MM.1S (cell line): ENCODE measurements around the gene JPH3.
"Not testable (repeated sequence)": the region's sequence is repeated elsewhere in the genome, so short reads cannot be mapped to it uniquely, and the experiment has no call there.

Experiments
- DNase-seq: peaks from one replicate; pipeline ENCODE4 v3.0.0-alpha.2; 2015
- H2AFZ ChIP-seq: fragments of 300-600 bp; sonication (generic); 2 replicates; pipeline ENCODE4 v1.6.0; 2016; ENCODE audit warnings: antibody characterized with exemption, low read length
- H3F3A ChIP-seq: fragments of 300-600 bp; sonication (generic); 2 replicates; pipeline ENCODE4 v1.6.1; 2016; ENCODE audit warnings: mild to moderate bottlenecking, antibody characterized with exemption, low read length, moderate library complexity, mixed read lengths; ENCODE audit not compliant: insufficient read depth
- H3K27ac ChIP-seq: fragments of 300-600 bp; sonication (generic); 2 replicates; pipeline ENCODE4 v1.5.1; 2016; ENCODE audit warnings: mild to moderate bottlenecking, low read length
- H3K27me3 ChIP-seq: fragments of 300-600 bp; sonication (generic); replicated peaks from 2 replicates; pipeline ENCODE4 v1.6.0; 2016; ENCODE audit warnings: low read length; ENCODE audit not compliant: insufficient read depth
- H3K36me3 ChIP-seq: fragments of 300-600 bp; sonication (generic); replicated peaks from 2 replicates; pipeline ENCODE4 v1.6.1; 2016; ENCODE audit warnings: mild to moderate bottlenecking, low read length, mixed read lengths; ENCODE audit not compliant: insufficient read depth
- H3K4me1 ChIP-seq: fragments of 300-600 bp; sonication (generic); 2 replicates; pipeline ENCODE4 v1.6.1; 2016; ENCODE audit warnings: low read length, mixed read lengths
- H3K4me2 ChIP-seq: fragments of 300-600 bp; sonication (generic); 2 replicates; pipeline ENCODE4 v1.6.0; 2016; ENCODE audit warnings: low read depth, low read length
- H3K4me3 ChIP-seq: fragments of 300-600 bp; sonication (generic); 2 replicates; pipeline ENCODE4 v1.5.1; 2016; ENCODE audit warnings: low read length, mixed read lengths
- H3K79me2 ChIP-seq: fragments of 300-600 bp; sonication (generic); 2 replicates; pipeline ENCODE4 v1.6.1; 2016; ENCODE audit warnings: mixed run types, low read length, mixed read lengths
- H3K9ac ChIP-seq: fragments of 300-600 bp; sonication (generic); 2 replicates; pipeline ENCODE4 v1.6.1; 2016; ENCODE audit warnings: low read length, mixed read lengths
- H3K9me2 ChIP-seq: fragments of 300-600 bp; sonication (generic); replicated peaks from 2 replicates; pipeline ENCODE4 v1.6.1; 2016; ENCODE audit warnings: mild to moderate bottlenecking, low read length, mixed read lengths; ENCODE audit not compliant: insufficient read depth
- H3K9me3 ChIP-seq: fragments of 300-600 bp; sonication (generic); replicated peaks from 2 replicates; pipeline ENCODE4 v1.6.1; 2016; ENCODE audit warnings: mild to moderate bottlenecking, low read length, mixed read lengths; ENCODE audit not compliant: insufficient read depth
- H4K20me1 ChIP-seq: fragments of 300-600 bp; sonication (generic); 2 replicates; pipeline ENCODE4 v1.6.1; 2016; ENCODE audit warnings: mild to moderate bottlenecking, low read length, moderate library complexity, mixed read lengths; ENCODE audit not compliant: insufficient read depth
- EZH2 ChIP-seq: fragments of 300-600 bp; sonication (generic); optimal IDR thresholded peaks from 2 replicates; pipeline ENCODE3; 2017; ENCODE audit warnings: low read depth, mild to moderate bottlenecking, antibody characterized with exemption, low read length, mixed read lengths
- EZH2phosphoT487 ChIP-seq: fragments of 300-600 bp; sonication (generic); IDR thresholded peaks from 2 replicates; pipeline ENCODE4 v1.6.1; 2018; ENCODE audit warnings: antibody characterized with exemption, low read length
- TF ChIP-seq, protein P1 (sequence below): fragments of 300-600 bp; sonication (generic); IDR thresholded peaks from 2 replicates; pipeline ENCODE4 v1.5.1; 2016; ENCODE audit warnings: antibody characterized with exemption, low read length, mixed read lengths

JPH3 gene

DNA sequence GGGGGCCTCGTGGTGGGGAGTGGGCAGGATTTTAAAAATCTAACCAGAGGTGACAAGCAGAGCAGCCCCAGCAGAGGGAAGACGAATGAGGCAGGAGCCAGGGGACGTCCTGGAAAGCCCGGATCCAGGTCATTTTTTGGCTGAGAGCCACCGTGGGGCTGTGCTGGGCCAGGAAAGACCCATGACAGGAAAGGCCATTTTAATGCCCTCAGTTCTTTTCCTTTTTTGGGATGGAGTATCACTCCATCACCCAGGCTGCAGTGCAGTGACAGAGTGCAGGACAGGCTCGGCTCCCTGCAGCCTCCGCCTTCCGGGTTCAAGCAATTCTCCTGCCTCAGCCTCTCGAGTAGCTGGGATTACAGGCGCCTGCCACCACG is 30.5 kb upstream of the JPH3 start:
- TF ChIP-seq, protein P1, sequence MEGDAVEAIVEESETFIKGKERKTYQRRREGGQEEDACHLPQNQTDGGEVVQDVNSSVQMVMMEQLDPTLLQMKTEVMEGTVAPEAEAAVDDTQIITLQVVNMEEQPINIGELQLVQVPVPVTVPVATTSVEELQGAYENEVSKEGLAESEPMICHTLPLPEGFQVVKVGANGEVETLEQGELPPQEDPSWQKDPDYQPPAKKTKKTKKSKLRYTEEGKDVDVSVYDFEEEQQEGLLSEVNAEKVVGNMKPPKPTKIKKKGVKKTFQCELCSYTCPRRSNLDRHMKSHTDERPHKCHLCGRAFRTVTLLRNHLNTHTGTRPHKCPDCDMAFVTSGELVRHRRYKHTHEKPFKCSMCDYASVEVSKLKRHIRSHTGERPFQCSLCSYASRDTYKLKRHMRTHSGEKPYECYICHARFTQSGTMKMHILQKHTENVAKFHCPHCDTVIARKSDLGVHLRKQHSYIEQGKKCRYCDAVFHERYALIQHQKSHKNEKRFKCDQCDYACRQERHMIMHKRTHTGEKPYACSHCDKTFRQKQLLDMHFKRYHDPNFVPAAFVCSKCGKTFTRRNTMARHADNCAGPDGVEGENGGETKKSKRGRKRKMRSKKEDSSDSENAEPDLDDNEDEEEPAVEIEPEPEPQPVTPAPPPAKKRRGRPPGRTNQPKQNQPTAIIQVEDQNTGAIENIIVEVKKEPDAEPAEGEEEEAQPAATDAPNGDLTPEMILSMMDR = no peak
- TF ChIP-seq EZH2phosphoT487 (no peak), EZH2 (no peak)
- Histone ChIP-seq H3K4me3 (no peak overlapping the region), H3K36me3 (no peaks in the 10 kb centered on the region), H4K20me1 (no peaks in the 10 kb centered on the region), H3K4me2 (no peak overlapping the region), H3K27me3 (peaks cover 56% of the 10 kb centered on the region), H2AFZ (no peak overlapping the region), H3F3A (no peaks in the 10 kb centered on the region), H3K79me2 (no peaks in the 10 kb centered on the region), H3K27ac (no peak overlapping the region), H3K9me2 (no peaks in the 10 kb centered on the region), H3K9me3 (no peaks in the 10 kb centered on the region), H3K9ac (no peak overlapping the region), H3K4me1 (no peaks in the 10 kb centered on the region)
- no peak for DNase-seq

DNA sequence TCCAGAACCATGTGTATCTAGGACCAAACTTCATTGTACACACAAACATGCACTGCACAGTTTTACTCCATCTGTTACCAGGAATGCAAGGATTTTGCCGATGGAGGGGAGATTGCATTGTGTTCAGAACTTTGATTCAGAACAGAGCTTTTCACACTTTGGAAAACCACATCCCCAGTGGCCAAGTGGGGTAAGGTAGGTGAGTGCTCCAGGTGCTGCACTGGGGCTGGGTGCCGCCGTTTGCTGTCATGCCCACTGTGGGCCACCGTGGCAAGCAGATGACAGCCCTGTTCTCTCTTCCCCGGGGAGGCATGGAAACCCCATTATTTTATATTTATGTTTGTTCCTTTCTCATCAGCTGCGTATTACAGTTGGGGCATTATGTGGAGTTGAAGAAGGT is 29.3 kb upstream of the JPH3 start:
- no peak overlapping the region for H2AFZ ChIP-seq
- no peaks in the 10 kb centered on the region for H3K4me1 ChIP-seq
- no peak overlapping the region for H3K9ac ChIP-seq
- H3K27ac ChIP-seq = no peak overlapping the region
- no peak for DNase-seq
- TF ChIP-seq EZH2phosphoT487 (no peak), EZH2 (no peak)
- TF ChIP-seq, protein P1 = no peak
- no peaks in the 10 kb centered on the region for H3K9me3 ChIP-seq
- H4K20me1 ChIP-seq = no peaks in the 10 kb centered on the region
- no peaks in the 10 kb centered on the region for H3F3A ChIP-seq
- H3K9me2 ChIP-seq = no peaks in the 10 kb centered on the region
- H3K4me2 ChIP-seq = no peak overlapping the region
- no peak overlapping the region for H3K4me3 ChIP-seq
- no peaks in the 10 kb centered on the region for H3K36me3 ChIP-seq
- H3K79me2 ChIP-seq = no peaks in the 10 kb centered on the region
- peaks cover 63% of the 10 kb centered on the region for H3K27me3 ChIP-seq

DNA sequence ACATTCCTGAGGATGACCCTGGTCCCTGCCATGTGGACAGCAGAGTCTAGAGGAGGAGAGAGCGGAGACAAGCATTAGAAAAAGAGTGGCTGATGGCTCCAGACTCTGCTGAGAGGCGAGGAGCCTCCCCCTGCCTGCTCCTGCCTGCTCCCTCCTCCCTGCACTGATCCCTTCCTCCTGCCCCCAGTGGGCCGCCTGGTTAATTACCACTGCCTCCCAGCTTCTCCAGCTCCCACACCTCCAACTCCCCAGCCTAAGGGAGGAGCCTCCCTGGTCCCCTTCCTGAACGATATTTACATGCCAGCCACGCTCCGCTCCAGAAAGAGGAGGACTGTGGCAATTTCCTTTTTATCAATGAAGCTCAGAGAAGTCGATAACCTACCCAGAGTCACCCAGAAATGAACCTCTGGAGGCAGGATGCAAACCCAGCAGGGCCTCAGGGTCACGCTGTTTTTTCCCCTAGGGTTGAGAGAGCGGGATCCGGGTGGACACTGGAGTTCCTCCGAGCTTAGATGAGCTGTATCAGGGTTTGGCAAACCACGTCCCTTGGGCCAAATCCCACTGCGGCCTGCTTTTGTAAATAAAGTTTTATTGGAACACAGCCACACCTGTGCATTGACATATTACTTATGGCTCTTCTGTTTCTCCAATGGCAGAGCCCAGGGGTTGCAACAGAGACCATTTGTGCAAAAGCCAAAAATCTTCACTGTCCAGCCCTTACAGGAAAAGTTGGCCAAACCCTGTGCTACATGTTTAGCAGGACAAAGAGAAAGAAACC is 27.1 kb upstream of the JPH3 start:
- Histone ChIP-seq H2AFZ (no peak overlapping the region), H3K27me3 (peaks cover 66% of the 10 kb centered on the region), H3F3A (no peaks in the 10 kb centered on the region), H3K9ac (no peak overlapping the region), H3K79me2 (no peaks in the 10 kb centered on the region), H3K9me2 (no peaks in the 10 kb centered on the region), H3K4me1 (no peaks in the 10 kb centered on the region), H3K27ac (no peak overlapping the region), H3K9me3 (no peaks in the 10 kb centered on the region), H4K20me1 (no peaks in the 10 kb centered on the region), H3K4me3 (no peak overlapping the region), H3K36me3 (no peaks in the 10 kb centered on the region), H3K4me2 (no peak overlapping the region)
- no peak for TF ChIP-seq EZH2
- no peak for TF ChIP-seq EZH2phosphoT487
- no peak for DNase-seq

DNA sequence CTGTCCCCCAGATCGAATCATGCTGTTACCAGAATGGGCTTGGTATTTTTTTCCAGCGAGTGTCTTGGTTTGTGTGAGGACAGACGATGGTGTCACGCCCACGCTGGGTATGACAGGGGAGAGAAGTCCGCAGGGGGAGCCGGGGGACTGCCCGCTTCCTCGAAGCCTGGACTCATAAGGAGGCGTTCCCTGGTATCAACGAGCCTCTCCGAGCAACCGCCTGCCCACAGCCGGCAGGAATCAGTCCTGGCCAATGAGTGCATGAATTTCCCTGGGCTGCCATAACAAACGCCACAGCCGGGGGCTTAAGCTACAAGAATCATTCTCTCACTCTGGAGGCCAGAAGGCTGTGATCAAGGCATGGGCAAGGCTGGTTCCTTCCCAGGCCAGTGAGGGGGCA is 26.1 kb upstream of the JPH3 start:
- no peak overlapping the region for H3K4me2 ChIP-seq
- H3K9ac ChIP-seq = no peak overlapping the region
- H3K4me1 ChIP-seq = no peaks in the 10 kb centered on the region
- no peaks in the 10 kb centered on the region for H3K9me3 ChIP-seq
- no peak for TF ChIP-seq EZH2phosphoT487
- no peak for TF ChIP-seq EZH2
- TF ChIP-seq, protein P1 = no peak
- no peaks in the 10 kb centered on the region for H3K36me3 ChIP-seq
- H3F3A ChIP-seq = no peaks in the 10 kb centered on the region
- no peak overlapping the region for H2AFZ ChIP-seq
- no peak overlapping the region for H3K27ac ChIP-seq
- no peak for DNase-seq
- H3K27me3 ChIP-seq = peaks cover 61% of the 10 kb centered on the region
- H3K4me3 ChIP-seq = no peak overlapping the region
- no peaks in the 10 kb centered on the region for H3K79me2 ChIP-seq
- H3K9me2 ChIP-seq = no peaks in the 10 kb centered on the region
- no peaks in the 10 kb centered on the region for H4K20me1 ChIP-seq

DNA sequence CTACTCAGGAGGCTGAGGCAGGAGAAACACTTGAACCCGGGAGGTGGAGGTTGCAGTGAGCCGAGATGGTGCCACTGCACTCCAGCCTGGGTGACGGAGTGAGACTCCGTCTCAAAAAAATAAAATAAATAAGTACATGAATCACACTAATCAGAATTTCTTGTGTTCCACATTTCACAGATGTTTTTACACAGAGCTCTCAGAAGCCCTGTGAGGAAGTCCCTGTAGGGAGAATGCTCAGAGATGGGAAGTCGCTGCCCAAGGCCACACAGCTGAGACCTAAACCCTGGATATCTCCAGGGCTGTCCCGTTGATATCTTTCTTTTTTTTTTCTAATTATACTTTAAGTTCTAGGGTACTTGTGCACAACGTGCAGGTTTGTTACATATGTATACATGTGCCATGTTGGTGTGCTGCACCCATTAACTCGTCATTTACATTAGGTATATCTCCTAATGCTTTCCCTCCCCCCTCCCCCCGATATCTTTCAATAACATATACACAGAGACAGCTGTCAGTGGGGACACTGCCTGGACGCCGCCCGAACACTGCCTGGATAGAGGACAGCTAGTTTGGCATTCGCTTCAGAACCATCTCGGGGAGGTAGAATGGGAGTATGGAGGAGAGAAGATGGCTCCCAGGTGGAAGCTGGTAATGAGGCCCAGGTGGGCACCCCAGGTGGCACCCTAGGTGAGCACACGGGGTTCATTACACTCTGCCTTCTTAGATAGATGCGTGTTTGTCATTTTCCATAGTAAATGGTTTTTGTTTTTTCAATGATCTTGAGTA is 24.0 kb upstream of the JPH3 start:
- not testable (repeated sequence) for H3K9me2 ChIP-seq, H3K27ac ChIP-seq, H3K4me2 ChIP-seq, H3K36me3 ChIP-seq, H3K4me1 ChIP-seq, DNase-seq, H3K9ac ChIP-seq, H2AFZ ChIP-seq, H3K9me3 ChIP-seq, H4K20me1 ChIP-seq, H3K79me2 ChIP-seq, H3F3A ChIP-seq, H3K4me3 ChIP-seq
- H3K27me3 ChIP-seq = peaks cover 69% of the 10 kb centered on the region
